Smooth muscle cell (in vitro differentiated cells): Measurements from ENCODE around the gene HTR2C. TPM values are rescaled to one million over a fixed set of nuclear protein-coding genes. Genes with fewer than 3 reads are reported as not detected.

Experiments
- DNase-seq: peaks from one replicate; lab custom pipeline; 2025; ENCODE audit not compliant: unreplicated experiment; lab: John Stamatoyannopoulos, UW
- H2AFZ ChIP-seq: fragments of 200-600 bp; sonication (generic); 2 replicates; pipeline ENCODE4 v1.6.0; 2016; ENCODE audit warnings: antibody characterized with exemption, low read depth, mild to moderate bottlenecking
- H3F3A ChIP-seq: fragments of 200-600 bp; sonication (generic); 2 replicates; pipeline ENCODE4 v1.6.0; 2017; ENCODE audit warnings: antibody characterized with exemption, low read depth
- H3K27ac ChIP-seq: fragments of 200-600 bp; sonication (generic); 2 replicates; pipeline ENCODE4 v1.5.1; 2016; ENCODE audit warnings: low read depth, mild to moderate bottlenecking
- H3K27me3 ChIP-seq: fragments of 200-600 bp; sonication (generic); 2 replicates; pipeline ENCODE4 v1.6.1; 2016; ENCODE audit warnings: low read depth, mild to moderate bottlenecking
- H3K36me3 ChIP-seq: fragments of 200-600 bp; sonication (generic); 2 replicates; pipeline ENCODE4 v1.5.1; 2016; ENCODE audit warnings: low read depth
- H3K4me1 ChIP-seq: fragments of 200-600 bp; sonication (generic); 2 replicates; pipeline ENCODE4 v1.5.1; 2016; ENCODE audit warnings: low read depth
- H3K4me2 ChIP-seq: fragments of 200-600 bp; sonication (generic); 2 replicates; pipeline ENCODE4 v1.6.0; 2016; ENCODE audit warnings: mild to moderate bottlenecking
- H3K4me3 ChIP-seq: fragments of 200-600 bp; sonication (generic); 2 replicates; pipeline ENCODE4 v1.5.1; 2016; ENCODE audit warnings: mild to moderate bottlenecking
- H3K79me2 ChIP-seq: fragments of 200-600 bp; sonication (generic); 2 replicates; pipeline ENCODE4 v1.6.0; 2016; ENCODE audit warnings: low read depth, mild to moderate bottlenecking
- H3K9ac ChIP-seq: fragments of 200-600 bp; sonication (generic); 2 replicates; pipeline ENCODE4 v1.6.0; 2016; ENCODE audit warnings: low read depth
- H3K9me3 ChIP-seq: fragments of 200-600 bp; sonication (generic); replicated peaks from 2 replicates; pipeline ENCODE4 v1.5.1; 2016; ENCODE audit warnings: low read depth
- H4K20me1 ChIP-seq: fragments of 200-600 bp; sonication (generic); 2 replicates; pipeline ENCODE4 v1.6.0; 2016; ENCODE audit warnings: low read depth
- WGBS: methylation state at CpG from one replicate; pipeline ENCODE4 v1.1.7; 2016; ENCODE audit warnings: low lambda C conversion rate; 5-methylcytosine and 5-hydroxymethylcytosine counted together
- polyA plus RNA-seq: library from polyadenylated mRNA; unstranded; fragments of >200 nt; fragmentation: Nextera tagmentation; extraction: Ambion mirVana; gene quantifications from 2 replicates; pipeline ENCODE4 v1.2.1, GENCODE V29; 2016
- total RNA-seq: library from RNA; depleted of rRNA; stranded (reverse); fragments of >200 nt; gene quantifications from 2 replicates; pipeline ENCODE4 v1.2.3, GENCODE V29; 2014
- TF ChIP-seq, protein P1 (sequence below): fragments of 200-600 bp; sonication (generic); IDR thresholded peaks from 2 replicates; pipeline ENCODE4 v1.5.1; 2017; ENCODE audit warnings: borderline replicate concordance, mild to moderate bottlenecking, antibody characterized with exemption; ENCODE audit not compliant: insufficient read depth, poor library complexity, severe bottlenecking

HTR2C gene
- total and polyA plus RNA-seq, 2 experiments from 2014 or later = 0.09 to 0.19 TPM

DNA sequence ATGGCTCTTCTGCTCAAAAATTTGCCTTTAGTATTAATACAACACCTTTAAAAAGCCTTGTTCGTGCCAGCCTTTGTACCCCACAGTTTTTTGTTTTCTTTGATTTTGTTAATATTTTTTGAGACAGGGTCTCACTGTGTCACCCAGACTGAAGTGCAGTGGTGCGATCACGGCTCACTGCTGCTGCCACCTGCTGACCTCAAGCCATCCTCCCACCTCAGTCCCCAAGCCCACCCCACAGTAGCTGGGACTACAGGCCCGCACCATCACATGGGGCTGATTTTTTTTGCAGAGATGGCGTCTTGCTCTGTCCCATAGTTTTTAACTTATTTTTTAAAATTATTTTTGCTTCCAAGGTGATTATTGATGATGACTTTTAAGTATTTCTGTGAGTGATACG is 134.0 kb downstream of the HTR2C start:
- no peak overlapping the region for H2AFZ ChIP-seq
- H3K4me3 ChIP-seq = no peak overlapping the region
- H3K9me3 ChIP-seq = no peaks in the 10 kb centered on the region
- 32% methylated on average over 6 of the region's 6 CpGs for WGBS
- DNase-seq = no peak
- no peaks in the 10 kb centered on the region for H3F3A ChIP-seq
- no peak overlapping the region for H3K4me2 ChIP-seq
- no peak overlapping the region for H3K27ac ChIP-seq
- H3K9ac ChIP-seq = no peak overlapping the region
- TF ChIP-seq, protein P1, sequence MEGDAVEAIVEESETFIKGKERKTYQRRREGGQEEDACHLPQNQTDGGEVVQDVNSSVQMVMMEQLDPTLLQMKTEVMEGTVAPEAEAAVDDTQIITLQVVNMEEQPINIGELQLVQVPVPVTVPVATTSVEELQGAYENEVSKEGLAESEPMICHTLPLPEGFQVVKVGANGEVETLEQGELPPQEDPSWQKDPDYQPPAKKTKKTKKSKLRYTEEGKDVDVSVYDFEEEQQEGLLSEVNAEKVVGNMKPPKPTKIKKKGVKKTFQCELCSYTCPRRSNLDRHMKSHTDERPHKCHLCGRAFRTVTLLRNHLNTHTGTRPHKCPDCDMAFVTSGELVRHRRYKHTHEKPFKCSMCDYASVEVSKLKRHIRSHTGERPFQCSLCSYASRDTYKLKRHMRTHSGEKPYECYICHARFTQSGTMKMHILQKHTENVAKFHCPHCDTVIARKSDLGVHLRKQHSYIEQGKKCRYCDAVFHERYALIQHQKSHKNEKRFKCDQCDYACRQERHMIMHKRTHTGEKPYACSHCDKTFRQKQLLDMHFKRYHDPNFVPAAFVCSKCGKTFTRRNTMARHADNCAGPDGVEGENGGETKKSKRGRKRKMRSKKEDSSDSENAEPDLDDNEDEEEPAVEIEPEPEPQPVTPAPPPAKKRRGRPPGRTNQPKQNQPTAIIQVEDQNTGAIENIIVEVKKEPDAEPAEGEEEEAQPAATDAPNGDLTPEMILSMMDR = peak; percentile 43
- no peaks in the 10 kb centered on the region for H3K27me3 ChIP-seq
- no peaks in the 10 kb centered on the region for H3K79me2 ChIP-seq
- H3K36me3 ChIP-seq = no peaks in the 10 kb centered on the region
- no peaks in the 10 kb centered on the region for H4K20me1 ChIP-seq
- no peaks in the 10 kb centered on the region for H3K4me1 ChIP-seq

DNA sequence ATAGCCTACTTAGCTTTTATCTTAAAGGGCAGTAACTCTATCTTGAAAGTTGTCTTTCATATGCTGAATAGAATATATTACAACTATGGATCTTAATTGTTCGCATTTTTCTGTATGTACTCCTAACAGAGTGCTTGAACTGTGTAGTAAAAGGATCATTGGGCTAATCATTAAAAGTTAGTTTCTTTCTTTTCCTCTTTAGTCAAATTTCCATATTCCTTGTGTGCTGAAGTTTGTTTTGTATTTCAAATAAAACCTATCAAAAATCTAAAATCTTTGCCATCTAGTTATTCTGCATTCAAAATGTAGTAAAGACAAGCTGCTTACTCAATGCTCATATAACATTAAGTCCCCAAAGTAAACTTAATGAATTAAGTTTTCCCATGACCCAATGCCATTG is 182.7 kb downstream of the HTR2C start:
- no peak overlapping the region for H3K9ac ChIP-seq
- no peak overlapping the region for H3K27ac ChIP-seq
- H3F3A ChIP-seq = no peaks in the 10 kb centered on the region

DNA sequence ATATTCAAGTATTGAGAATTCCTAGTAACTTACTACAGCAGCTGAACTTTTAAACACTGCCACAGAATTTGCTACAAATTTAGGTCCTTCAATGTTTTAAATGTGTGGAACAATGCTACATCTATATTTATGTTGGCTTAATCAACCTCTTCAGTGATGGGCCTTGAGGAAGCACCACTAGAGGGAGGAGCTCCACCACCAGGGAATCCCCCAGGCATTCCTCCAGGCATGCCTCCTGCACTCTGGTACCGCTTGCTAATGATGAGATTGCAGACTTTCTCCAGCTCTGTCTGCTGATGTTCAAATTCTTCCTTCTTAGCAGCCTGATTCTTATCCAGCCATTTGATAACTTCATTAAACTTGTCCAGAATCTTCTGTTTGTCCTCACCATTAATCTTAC is 190.8 kb downstream of the HTR2C start:
- no peaks in the 10 kb centered on the region for H3K27me3 ChIP-seq
- H3K4me3 ChIP-seq = no peak overlapping the region
- 38% methylated on average over 1 of the region's 1 CpG for WGBS
- TF ChIP-seq, protein P1 = peak; percentile 19
- no peak overlapping the region for H2AFZ ChIP-seq
- H4K20me1 ChIP-seq = no peaks in the 10 kb centered on the region
- H3K27ac ChIP-seq = no peak overlapping the region
- H3K36me3 ChIP-seq = no peaks in the 10 kb centered on the region
- no peaks in the 10 kb centered on the region for H3K79me2 ChIP-seq
- H3K9ac ChIP-seq = no peak overlapping the region
- no peaks in the 10 kb centered on the region for H3F3A ChIP-seq
- H3K9me3 ChIP-seq = no peaks in the 10 kb centered on the region
- H3K4me2 ChIP-seq = no peak overlapping the region
- DNase-seq = no peak
- no peaks in the 10 kb centered on the region for H3K4me1 ChIP-seq

More for the DNA sequence above, 182.7 kb downstream of the HTR2C start:
- Histone ChIP-seq H3K27me3 (no peaks in the 10 kb centered on the region), H3K4me1 (no peaks in the 10 kb centered on the region), H3K79me2 (no peaks in the 10 kb centered on the region), H3K4me3 (no peak overlapping the region), H3K36me3 (no peaks in the 10 kb centered on the region), H4K20me1 (no peaks in the 10 kb centered on the region), H2AFZ (no peak overlapping the region), H3K9me3 (no peaks in the 10 kb centered on the region), H3K4me2 (no peak overlapping the region)
- 85% methylated on average over 1 of the region's 1 CpG for WGBS
- TF ChIP-seq, protein P1 = no peak
- DNase-seq = no peak

DNA sequence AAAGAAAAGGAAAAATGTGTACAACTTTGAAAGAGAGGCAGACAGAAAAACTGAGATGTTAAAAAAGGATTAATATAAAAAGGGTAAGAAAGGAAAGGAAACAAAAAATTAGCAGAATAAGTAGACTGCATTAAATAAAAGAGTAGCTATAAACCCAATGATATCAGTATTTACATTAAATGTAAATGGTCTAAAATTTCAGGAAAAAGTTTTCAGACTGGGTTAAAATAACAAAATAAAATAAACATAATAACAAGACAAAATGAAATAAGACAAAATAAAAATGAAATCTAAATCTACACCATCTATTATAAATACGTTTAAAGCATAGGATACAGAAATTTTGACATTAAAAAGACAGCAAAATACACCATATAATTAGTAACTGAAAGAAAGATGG is 199.0 kb downstream of the HTR2C start:
- Histone ChIP-seq H3K4me2 (no peak overlapping the region), H4K20me1 (no peaks in the 10 kb centered on the region), H3K9me3 (no peaks in the 10 kb centered on the region), H3K27me3 (no peaks in the 10 kb centered on the region), H2AFZ (no peak overlapping the region), H3K4me1 (no peaks in the 10 kb centered on the region), H3K4me3 (no peak overlapping the region), H3F3A (no peaks in the 10 kb centered on the region), H3K27ac (no peak overlapping the region), H3K36me3 (no peaks in the 10 kb centered on the region), H3K79me2 (no peaks in the 10 kb centered on the region), H3K9ac (no peak overlapping the region)
- 62% methylated on average over 1 of the region's 1 CpG for WGBS
- DNase-seq = no peak
- TF ChIP-seq, protein P1 = no peak
